ENCODE measurements around the gene ZNF764.

DNA sequence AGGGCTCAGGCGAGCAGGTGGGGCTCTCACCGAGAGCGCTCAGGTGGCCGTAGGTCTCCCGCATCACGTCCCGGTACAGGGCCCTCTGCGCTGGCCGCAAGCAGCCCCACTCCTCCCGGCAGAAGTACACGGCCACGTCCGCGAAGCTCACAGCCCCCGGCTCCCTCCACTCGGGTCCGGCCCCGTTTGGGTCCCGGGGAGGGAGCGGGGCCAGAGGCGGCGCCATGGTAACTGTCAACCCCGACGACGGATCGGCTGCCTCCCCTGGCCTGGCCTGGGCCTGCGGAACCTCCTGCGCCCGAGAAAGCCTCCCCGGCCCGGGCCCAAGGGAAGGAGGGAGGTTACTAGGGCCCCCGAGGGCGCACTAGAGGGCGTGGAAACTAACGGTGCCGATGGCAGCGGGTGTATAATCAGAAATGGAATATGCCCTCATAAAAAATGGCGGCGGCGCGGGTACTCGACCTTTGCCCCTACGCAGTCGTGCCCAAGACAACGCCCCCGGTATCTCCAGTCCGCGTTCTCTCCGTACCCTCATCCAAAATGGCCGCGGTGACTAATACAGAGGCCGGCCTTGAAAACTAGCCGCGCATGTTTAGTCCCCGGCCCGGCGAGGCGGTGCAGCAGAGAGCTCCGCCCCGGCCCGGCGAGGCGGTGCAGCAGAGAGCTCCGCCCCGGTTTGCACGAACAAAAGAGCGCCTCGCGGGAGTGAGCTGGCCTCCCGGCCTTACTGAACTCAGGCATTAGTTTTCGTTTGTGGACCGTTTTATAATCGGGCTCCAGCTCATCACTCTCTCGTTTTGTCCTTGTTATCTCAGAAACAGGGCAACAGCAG, at the start of gene ZNF764:
- TF ChIP-seq POLR2AphosphoS5 (IDR thresholded peaks at IDR 0.05): peak; percentile 62 to 79 (median 64)
- TF ChIP-seq, protein P1, sequence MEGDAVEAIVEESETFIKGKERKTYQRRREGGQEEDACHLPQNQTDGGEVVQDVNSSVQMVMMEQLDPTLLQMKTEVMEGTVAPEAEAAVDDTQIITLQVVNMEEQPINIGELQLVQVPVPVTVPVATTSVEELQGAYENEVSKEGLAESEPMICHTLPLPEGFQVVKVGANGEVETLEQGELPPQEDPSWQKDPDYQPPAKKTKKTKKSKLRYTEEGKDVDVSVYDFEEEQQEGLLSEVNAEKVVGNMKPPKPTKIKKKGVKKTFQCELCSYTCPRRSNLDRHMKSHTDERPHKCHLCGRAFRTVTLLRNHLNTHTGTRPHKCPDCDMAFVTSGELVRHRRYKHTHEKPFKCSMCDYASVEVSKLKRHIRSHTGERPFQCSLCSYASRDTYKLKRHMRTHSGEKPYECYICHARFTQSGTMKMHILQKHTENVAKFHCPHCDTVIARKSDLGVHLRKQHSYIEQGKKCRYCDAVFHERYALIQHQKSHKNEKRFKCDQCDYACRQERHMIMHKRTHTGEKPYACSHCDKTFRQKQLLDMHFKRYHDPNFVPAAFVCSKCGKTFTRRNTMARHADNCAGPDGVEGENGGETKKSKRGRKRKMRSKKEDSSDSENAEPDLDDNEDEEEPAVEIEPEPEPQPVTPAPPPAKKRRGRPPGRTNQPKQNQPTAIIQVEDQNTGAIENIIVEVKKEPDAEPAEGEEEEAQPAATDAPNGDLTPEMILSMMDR (IDR thresholded peaks at IDR 0.05): no peak
